Tibial nerve (tissue), 4 donors: ENCODE data around the gene UCN3. TPM values are rescaled to one million over a fixed set of nuclear protein-coding genes. Genes with fewer than 3 reads are reported as not detected.
"Not testable (repeated sequence)": the region's sequence is repeated elsewhere in the genome, so short reads cannot be mapped to it uniquely, and the experiment has no call there.

Experiments
- DNase-seq, 2 donors: peaks; one replicate each; pipeline ENCODE4 v3.0.0-alpha.2; 2019; ENCODE audit warnings: low spot score in 2 of 2
- H3K27ac ChIP-seq, 4 donors: fragments of 200-600 bp; sonication (generic) in 3 of 4; one replicate each; pipeline ENCODE4 v1.5.1; 2017 to 2019; ENCODE audit warnings: mild to moderate bottlenecking in 1 of 4
- H3K27me3 ChIP-seq, 2 donors: fragments of 200-600 bp; sonication (generic) in 1 of 2; one replicate each; pipeline versions ENCODE4 v1.5.1 to v1.6.0; 2017 to 2019
- H3K36me3 ChIP-seq, 3 donors: fragments of 200-600 bp; sonication (generic); one replicate each; pipeline ENCODE4 v1.5.1; 2018 to 2019
- H3K4me1 ChIP-seq, 4 donors: fragments of 200-600 bp; sonication (generic) in 3 of 4; one replicate each; pipeline ENCODE4 v1.5.1; 2017 to 2019
- H3K4me3 ChIP-seq, 4 donors: fragments of 200-600 bp; sonication (generic) in 3 of 4; one replicate each; pipeline ENCODE4 v1.5.1; 2017 to 2019; ENCODE audit warnings: mild to moderate bottlenecking in 1 of 4, moderate library complexity in 1 of 4
- H3K9me3 ChIP-seq, 4 donors: fragments of 200-600 bp; sonication (generic) in 3 of 4; one replicate each; pipeline ENCODE4 v1.5.1; 2017 to 2019
- EP300 ChIP-seq, 2 donors: sonication (generic); formaldehyde crosslinking; IDR thresholded peaks; one replicate each; pipeline ENCODE4 v1.6.1; 2017; ENCODE audit warnings: antibody characterized with exemption in 2 of 2, mild to moderate bottlenecking in 1 of 2
- POLR2A ChIP-seq, 2 donors: fragments of 450-650 bp; IDR thresholded peaks; one replicate each; pipeline ENCODE4 v1.6.1; 2017; ENCODE audit warnings: antibody characterized with exemption in 2 of 2, mild to moderate bottlenecking in 2 of 2, moderate library complexity in 2 of 2
- WGBS, 2 donors: methylation state at CpG; one replicate each; pipeline ENCODE4 v1.1.5; 2018; 5-methylcytosine and 5-hydroxymethylcytosine counted together
- total RNA-seq, 4 donors: library from RNA; depleted of rRNA; stranded (reverse); fragments of >200 nt; gene quantifications; one replicate each; pipeline ENCODE4 v1.1.0, GENCODE V29; 2016
- TF ChIP-seq, protein P1 (sequence below), 5 experiments: fragments of 200-600 bp in 3 of 5; fragments of 450-650 bp in 2 of 5; sonication (generic) in 3 of 5; IDR thresholded peaks; one replicate each; pipeline ENCODE4 v1.5.1; 2016 to 2019; ENCODE audit warnings: antibody characterized with exemption in 5 of 5, mild to moderate bottlenecking in 3 of 5, moderate library complexity in 2 of 5

The UCN3 gene
- total RNA-seq, 4 donors from 2014 or later = not detected

GRCh38 chr10:5404208-5405041, 39.7 kb downstream of the UCN3 start, which contains the start of gene TUBAL3:
Gene TUBAL3 (minus strand): TSS chr10:5404828. CDS start chr10:5404792, 36 bp downstream.
- Histone ChIP-seq H3K4me3 (no peak within 1 kb of the TSS), H3K36me3 (no peaks in the 10 kb centered on the region), H3K9me3 (no peaks in the 10 kb centered on the region), H3K27me3 (no peaks in the 10 kb centered on the region), H3K27ac (no peak within 1 kb of the TSS), H3K4me1 (no peaks in the 10 kb centered on the region)
- TF ChIP-seq POLR2A (IDR thresholded peaks at IDR 0.05) (no peak), EP300 (IDR thresholded peaks at IDR 0.05) (no peak)
- TF ChIP-seq, protein P1, sequence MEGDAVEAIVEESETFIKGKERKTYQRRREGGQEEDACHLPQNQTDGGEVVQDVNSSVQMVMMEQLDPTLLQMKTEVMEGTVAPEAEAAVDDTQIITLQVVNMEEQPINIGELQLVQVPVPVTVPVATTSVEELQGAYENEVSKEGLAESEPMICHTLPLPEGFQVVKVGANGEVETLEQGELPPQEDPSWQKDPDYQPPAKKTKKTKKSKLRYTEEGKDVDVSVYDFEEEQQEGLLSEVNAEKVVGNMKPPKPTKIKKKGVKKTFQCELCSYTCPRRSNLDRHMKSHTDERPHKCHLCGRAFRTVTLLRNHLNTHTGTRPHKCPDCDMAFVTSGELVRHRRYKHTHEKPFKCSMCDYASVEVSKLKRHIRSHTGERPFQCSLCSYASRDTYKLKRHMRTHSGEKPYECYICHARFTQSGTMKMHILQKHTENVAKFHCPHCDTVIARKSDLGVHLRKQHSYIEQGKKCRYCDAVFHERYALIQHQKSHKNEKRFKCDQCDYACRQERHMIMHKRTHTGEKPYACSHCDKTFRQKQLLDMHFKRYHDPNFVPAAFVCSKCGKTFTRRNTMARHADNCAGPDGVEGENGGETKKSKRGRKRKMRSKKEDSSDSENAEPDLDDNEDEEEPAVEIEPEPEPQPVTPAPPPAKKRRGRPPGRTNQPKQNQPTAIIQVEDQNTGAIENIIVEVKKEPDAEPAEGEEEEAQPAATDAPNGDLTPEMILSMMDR (IDR thresholded peaks at IDR 0.05) = no peak
- DNase-seq = no peak
- WGBS, 2 donors = 62 to 67% methylated on average over 8 of the region's 8 CpGs

- TF ChIP-seq EP300 (IDR thresholded peaks at IDR 0.05) (no peak), POLR2A (IDR thresholded peaks at IDR 0.05) (no peak)
- TF ChIP-seq, protein P1 (IDR thresholded peaks at IDR 0.05) = no peak
- no peaks in the 10 kb centered on the region for H3K9me3 ChIP-seq
- DNase-seq = no peak
- H3K36me3 ChIP-seq = no peaks in the 10 kb centered on the region
- no peak overlapping the region for H3K4me3 ChIP-seq
- H3K27me3 ChIP-seq = no peaks in the 10 kb centered on the region
- WGBS, 2 donors = 56 to 77% methylated on average over 1 of the region's 1 CpG
- H3K4me1 ChIP-seq = peaks cover 0 to 2% (median 0%) of the 10 kb centered on the region in 4 donors
- H3K27ac ChIP-seq = no peak overlapping the region
Observed at GRCh38 chr10:5406918-5407317, 42.2 kb downstream of the UCN3 start.

DNA sequence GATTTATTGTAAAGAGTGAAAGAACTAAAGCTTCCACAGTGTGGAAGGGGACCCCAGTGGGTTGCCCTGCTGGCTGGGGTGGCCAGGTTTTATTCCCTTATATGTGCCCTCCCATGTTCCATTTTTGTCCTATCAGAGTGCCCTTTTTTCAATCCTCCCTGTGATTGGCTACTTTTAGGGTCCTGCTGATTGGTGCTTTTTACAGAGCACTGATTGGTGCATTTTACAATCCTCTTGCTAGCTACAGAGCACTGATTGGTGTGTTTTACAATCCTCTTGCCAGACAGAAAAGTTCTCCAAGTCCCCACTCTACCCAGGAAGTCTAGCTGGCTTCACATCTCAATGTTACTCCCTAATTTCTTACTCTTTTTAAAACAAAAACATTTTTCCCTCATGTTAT, 46.0 kb downstream of the UCN3 start:
- DNase-seq, H3K27me3 ChIP-seq, H3K4me3 ChIP-seq, H3K36me3 ChIP-seq, H3K27ac ChIP-seq, H3K9me3 ChIP-seq: not testable (repeated sequence)
- H3K4me1 ChIP-seq = peaks cover 0 to 12% (median 4%) of the 10 kb centered on the region in 4 donors

- no peaks in the 10 kb centered on the region for H3K9me3 ChIP-seq
- peak overlapping the region; percentile 64 to 84 (median 72) for H3K4me3 ChIP-seq
- 25 to 27% methylated on average over 3 of the region's 3 CpGs for WGBS, 2 donors
- peaks cover 0 to 12% (median 4%) of the 10 kb centered on the region in 4 donors for H3K4me1 ChIP-seq
- no peaks in the 10 kb centered on the region for H3K36me3 ChIP-seq
- DNase-seq = no peak
- H3K27me3 ChIP-seq = no peaks in the 10 kb centered on the region
- peak overlapping the region in 2 of 4 donors; percentile 3 to 83 for H3K27ac ChIP-seq
- TF ChIP-seq EP300 (IDR thresholded peaks at IDR 0.05) (no peak), POLR2A (IDR thresholded peaks at IDR 0.05) (no peak)
- TF ChIP-seq, protein P1 (IDR thresholded peaks at IDR 0.05) = no peak
Observed at GRCh38 chr10:5411941-5412276, 47.1 kb downstream of the UCN3 start.

DNA sequence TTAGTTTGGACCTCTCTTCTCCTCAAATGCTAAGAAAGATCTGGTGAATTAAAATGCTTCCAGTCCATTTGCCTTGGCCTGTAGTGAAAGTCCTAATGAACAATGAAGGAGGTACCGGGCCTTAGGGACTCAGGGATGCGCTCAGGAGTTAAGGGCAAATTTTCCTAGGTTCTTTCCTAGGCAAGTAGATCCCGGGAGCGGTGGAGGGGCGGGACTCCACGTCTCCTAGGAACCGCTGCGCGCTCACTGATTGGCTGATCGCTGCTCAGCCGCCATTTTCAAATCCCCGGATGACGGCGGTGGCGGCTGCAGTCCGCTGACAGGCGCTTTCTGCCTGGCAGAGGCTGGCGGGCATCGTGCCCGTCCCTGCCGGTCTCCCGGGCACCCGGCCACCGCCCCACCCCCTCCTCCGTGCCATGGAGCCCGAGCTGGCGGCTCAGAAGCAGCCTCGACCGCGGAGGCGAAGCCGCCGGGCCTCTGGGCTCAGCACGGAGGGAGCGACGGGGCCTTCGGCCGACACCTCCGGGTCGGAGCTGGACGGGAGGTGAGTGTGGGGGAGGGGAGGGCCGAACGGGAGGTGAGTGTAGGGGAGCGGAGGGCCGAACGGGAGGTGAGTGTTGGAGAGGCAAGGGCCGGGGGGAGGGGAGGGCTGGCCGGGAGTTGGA, 47.6 kb downstream of the UCN3 start, which contains the start of gene NET1:
NET1 (plus strand) TSS at position 281 of the 665 bp plus-strand sequence; CDS start at position 417, 136 bp downstream.
- WGBS, 2 donors = 0 to 1% methylated on average over 10 to 47 of the region's 48 CpGs
- TF ChIP-seq EP300 (IDR thresholded peaks at IDR 0.05) (peak in 1 of 2 donors; percentile 59), POLR2A (IDR thresholded peaks at IDR 0.05) (no peak)
- TF ChIP-seq, protein P1 (IDR thresholded peaks at IDR 0.05) = peak in 1 of 5 experiments; percentile 12

More for the DNA sequence above, 47.6 kb downstream of the UCN3 start, which contains the start of gene NET1:
- Histone ChIP-seq H3K27ac (peak within 1 kb of the TSS in 3 of 4 donors; percentile 69 to 83 (median 77)), H3K4me1 (peaks cover 0 to 12% (median 4%) of the 10 kb centered on the region in 4 donors), H3K27me3 (no peaks in the 10 kb centered on the region), H3K4me3 (peak within 1 kb of the TSS; percentile 64 to 84 (median 72)), H3K9me3 (no peaks in the 10 kb centered on the region), H3K36me3 (no peaks in the 10 kb centered on the region)
- peak; percentile 80 to 83 for DNase-seq
